T-helper 9 cell (primary cell): Measurements from ENCODE around the gene MIS18A.

Experiments used
- DNase-seq: peaks from one replicate; pipeline ENCODE4 v3.0.0-alpha.2; 2020

The MIS18A gene

DNA sequence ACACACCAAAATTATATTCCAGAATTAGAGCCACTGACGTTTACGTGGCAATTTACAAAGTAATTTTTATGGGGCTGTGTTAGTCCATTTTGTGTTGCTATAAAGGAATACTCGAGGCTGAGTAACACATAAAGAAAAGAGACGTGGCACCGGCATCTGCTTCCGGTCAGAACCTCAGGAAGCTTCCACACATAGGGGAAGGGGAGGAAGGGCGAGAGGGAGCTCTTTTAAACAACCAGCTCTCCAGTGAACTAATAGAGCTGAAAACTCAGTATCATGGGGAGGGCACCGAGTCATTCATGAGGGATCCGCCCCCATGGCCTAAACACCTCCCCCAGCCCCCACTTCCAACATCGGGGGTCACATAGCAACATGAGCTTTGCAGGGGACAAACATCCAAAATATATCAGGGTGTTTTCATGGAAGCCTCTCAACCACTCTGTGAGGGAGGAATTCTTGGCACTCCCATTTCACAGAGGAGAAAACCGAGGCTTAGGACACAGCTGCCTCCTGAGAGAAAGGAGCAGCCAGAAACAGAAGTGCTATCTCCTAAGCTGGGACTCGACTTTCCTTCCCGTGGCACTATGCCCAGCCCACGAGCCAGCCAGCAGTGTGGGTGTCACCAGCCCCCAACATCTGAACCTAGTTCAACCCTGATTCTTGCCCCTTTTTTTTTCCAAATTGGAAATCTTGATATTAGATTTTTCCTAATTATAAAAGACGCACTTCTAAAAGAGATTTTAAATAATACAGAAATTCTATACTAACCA, 29.2 kb downstream of the MIS18A start:
- no peak for DNase-seq

DNA sequence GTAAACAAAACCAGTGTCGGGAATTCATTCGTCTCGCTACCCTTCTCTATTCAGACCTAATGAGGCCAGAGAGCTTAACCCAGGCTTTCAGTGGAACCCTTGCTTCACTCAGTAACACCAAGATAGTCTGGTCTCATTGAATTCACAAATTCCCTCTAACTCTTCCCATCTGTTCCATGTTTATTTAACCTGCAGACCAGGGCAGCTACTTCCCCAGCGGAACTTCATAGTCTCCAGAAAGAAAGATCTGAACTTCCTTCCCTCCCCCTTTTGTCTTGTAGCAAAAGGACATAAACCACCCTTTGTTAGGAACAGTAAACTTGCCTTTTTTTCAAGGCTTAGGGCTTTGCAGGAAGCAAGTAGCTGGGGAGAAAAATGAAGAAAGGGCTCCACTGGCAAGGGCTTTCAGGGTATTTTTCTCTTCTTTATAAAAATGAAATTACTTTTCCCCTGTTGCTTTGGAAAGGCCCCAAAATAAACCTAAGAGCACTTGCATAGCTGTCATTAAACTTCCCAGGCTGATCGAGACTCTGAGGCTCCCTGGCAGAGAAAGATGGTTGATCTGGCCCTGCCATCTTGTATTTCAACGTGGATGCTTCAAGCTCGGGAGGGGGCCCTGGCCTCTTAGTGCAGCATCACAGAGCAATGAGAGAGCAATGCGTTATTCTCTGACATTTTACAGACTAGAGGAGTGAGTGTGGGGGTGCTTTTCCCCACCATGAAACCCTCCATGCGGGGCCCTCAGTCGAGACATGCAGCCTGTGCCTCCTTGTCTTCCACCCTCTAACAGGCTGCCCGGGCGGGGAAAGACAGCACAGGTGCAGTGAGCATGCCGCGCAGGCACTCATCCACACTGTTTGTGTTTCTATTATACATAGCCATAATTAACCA, 30.0 kb downstream of the MIS18A start:
- no peak for DNase-seq

DNA sequence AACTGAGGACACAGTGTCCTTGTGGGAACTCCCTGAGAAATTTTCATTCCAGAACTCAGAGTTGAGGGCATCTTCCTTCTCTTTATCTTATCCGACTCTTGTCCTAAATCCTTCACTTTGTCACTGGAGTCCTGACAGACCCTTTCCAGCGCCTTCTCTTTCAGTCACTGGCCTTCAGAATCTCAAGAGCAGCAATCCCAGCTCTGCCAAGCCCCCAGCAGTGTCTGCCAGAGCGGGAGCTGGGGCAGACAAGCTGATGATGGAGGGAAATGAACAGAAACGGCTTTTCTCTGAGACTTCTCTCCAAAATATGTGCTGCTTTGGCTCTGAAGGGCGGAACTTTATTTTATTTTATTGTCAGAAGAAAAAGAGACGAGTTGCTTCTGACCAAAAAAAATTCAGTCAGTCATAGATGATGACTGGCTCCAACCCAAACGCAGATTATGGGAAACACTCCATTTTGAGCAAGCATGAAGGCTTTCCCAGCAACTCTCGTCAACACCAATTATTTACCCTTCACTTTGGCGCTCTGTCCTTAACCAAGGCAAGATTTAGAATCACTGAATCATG, 32.2 kb downstream of the MIS18A start:
- no peak for DNase-seq

DNA sequence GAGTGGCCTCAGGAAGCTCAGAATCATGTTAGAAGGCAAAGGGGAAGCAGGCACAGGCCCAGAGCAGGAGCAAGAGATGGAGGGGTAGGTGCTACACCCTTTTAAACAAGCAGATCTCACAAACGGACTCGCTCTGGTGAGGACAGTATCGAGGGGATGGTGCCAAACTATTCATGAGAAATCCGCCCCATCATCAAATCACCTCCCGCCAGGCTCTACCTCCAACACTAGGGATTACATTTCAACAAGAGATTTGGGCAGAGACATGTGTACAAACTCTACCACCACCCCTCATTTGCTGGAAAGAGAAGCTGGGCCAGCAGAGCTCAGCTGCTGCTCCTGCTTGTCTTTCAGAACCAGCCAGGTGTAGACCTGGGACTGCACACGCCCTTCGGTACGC, 32.9 kb downstream of the MIS18A start:
- no peak for DNase-seq

DNA sequence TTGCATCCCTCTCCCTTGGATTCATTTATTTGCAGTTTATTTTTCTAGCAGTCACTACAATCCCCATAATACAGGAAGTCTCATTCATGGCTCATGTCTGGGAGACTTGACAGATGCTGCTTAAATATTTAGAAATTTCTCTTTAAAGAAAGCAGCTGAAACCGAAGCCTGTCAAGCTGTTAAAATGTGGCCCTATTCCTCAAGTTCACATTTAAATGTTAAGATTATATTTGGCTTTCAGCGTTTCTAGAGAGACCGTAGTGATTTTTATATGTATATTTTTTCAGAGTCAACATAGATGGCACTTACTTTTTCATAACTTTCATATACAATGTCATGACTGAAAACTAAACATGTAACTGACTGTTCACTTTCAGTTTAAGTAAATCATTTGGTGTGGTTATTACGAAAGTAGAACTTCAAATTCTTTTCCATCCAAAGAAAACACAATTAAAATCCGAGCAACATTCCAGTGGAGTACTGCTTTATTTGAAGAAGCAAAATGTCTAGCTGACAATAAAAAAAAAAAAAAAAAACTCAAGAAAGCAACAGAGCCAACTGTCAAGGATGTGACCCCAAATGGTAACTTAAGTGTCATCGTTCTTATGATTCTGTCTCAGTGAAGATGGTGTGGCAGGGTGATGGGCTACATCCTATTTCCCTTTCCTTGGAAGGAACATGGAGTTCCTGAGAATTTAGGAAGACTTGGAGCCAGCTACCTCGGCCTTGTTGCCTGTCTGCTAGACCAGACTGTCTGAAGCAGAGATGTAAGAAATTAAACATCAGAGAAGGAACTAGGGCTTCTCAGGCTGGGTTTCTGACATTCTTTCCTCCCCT, 37.8 kb downstream of the MIS18A start:
- no peak for DNase-seq

DNA sequence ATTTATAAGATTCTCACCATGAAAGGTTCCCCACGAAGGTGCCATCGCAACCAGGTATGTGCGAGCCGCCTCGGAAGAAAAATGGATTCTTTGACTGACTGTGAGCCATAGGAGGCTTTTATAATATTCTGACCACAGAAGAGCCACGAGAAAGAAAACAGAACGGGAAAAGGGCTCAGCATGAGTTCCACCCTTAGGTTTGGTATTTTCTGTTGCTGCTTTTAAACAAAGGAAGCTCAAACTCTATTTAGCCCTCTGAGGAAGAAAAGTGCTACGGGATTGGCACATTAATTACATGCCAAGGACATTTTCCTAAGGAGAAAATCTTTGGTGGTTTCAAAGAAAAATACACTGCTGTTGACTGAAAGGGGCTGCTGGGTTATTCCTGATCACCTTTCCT, 39.3 kb downstream of the MIS18A start:
- DNase-seq, result no peak

DNA sequence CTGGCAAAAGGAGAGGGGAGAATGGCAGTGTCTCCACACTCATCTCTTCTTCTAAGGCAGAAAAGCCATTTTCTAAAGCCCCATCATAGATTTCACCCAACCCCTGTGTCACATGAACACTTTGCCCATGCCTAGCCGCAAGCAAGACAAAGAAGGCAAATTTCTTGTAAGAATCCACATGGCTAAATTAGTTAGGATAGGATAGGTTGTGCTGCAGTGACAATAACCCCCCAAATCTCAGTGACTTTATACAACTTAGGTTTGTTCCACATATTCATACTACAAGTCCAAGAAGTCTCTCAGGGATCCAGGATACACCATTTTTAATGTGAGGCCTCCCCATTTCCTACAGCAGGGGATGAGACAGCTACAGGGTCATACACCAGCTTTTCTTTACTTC, 40.8 kb downstream of the MIS18A start:
- no peak for DNase-seq

DNA sequence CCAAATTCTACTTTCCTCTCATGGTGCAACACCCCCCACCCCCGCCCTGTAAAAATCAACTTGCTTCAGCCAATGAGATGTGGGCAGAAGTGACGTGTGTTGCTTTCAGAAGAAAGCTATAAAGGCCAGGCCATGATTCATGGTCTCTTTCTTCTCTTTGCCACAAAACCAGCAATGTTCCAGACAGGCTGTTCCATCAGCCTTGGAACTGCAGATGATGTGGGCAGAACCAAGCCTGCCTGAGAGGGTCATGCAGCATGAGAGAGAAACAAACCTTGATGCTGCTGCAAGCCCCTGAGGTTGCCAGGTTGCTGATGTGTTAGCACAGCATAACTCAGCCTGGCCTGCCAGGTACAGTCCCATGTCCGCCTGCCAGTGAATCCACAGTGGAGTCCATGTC, 41.8 kb downstream of the MIS18A start:
- DNase-seq, result no peak

DNA sequence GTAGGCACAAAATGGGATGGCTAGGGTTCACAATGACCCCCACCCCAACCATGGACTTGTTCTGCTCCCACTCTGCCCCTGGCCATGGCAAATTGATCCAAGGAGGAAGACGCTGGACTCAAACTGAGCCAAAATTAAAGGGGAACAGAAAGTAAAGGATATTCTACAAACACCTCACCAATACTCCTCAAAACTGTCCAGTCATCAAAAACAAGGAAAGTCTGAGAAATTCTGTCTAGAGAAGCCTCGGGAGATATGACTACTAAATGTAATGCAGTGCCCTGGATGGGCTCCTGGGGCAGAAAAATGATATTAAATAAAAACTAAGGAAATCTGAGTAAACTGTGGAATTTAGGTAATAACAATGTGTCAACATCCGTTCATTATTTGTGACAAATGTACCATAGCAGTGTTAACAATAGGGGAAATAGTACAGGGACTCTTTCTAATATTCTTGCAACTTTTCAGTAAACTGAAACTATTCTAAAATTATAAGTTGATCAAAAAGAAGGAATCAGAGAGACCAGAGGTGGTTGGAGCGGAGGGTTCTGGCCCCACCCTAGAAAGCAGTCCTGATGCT, 45.0 kb downstream of the MIS18A start:
- DNase-seq, result no peak

DNA sequence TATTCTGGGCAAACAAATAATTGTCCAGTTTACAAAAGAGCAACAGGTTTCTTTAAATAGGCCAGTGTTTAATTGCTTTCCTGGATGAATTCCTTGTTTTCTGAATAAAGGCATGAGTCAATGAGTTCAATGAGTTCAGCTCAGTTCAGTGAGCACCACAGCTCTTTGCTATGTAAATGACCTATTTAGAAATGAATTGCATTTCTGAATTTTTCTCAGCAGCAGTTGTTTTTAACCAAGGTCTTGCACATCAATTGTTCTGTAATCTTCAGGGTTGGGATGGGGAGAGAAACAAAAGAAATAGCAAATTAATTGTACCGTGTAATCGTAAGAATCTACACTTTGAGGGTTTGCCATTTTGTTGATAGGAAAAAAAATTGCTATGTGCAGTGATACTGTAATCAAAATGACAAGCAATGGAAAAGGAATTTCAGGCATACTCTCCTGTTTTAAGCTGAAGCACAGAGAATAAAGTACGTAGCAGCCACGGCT, 45.7 kb downstream of the MIS18A start:
- DNase-seq, result no peak

DNA sequence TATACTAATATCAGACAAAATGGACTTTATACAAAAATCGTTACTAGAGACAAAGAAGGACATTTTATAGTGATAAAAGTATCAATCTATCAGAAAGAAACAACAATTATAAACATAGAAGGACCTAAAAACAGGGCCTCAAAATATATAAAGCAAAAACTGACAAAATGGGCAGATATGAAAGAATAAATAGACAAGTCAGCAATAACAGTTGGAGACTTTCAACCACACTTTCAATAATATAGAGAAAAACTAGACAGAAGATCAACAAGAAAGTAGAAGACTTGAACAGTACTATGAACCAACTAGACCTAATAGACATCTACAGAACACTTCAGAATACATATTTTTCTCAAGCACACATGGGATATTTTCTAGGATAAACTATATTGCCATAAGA, 52.4 kb downstream of the MIS18A start:
- no peak for DNase-seq
